H1 (cell line): Measurements from ENCODE around the gene CAPN2. TPM values are rescaled to one million over a fixed set of nuclear protein-coding genes. Genes with fewer than 3 reads are reported as not detected.

Experiments used
- CTCF ChIA-PET: fragments of 300-600 bp; sonication (Branson Sonifier 250); formaldehyde crosslinking; loops from one replicate; lab custom pipeline; 2021; ENCODE audit not compliant: partially characterized antibody; lab: Charles Lee
- POLR2A ChIA-PET: fragments of 300-600 bp; sonication (Branson Sonifier 250); formaldehyde crosslinking; loops from one replicate; lab custom pipeline; 2021; ENCODE audit warnings: inconsistent platforms; ENCODE audit not compliant: partially characterized antibody; lab: Charles Lee
- DNase-seq, 2 experiments: peaks; one replicate each; pipeline versions ENCODE4 v3.0.0 to v3.0.0-alpha.2; 2010 to 2022; ENCODE audit warnings: low spot score in 2 of 2, low read depth in 1 of 2, mixed read lengths in 1 of 2
- FAIRE-seq: peaks from 2 replicates; lab custom pipeline; 2011; peaks lifted over from hg19 to GRCh38; lab: Jason Lieb, UNC
- H2AFZ ChIP-seq: 2 replicates; pipeline ENCODE4 v1.8.1; 2012; ENCODE audit warnings: low read length, inconsistent platforms
- H2AK5ac ChIP-seq: 2 replicates; pipeline ENCODE4 v1.6.1; 2013; ENCODE audit warnings: low read depth, low read length
- H2BK120ac ChIP-seq: replicated peaks from 2 replicates; pipeline ENCODE3; 2013; ENCODE audit warnings: low read depth, low read length, inconsistent platforms
- H2BK12ac ChIP-seq: 2 replicates; pipeline ENCODE4 v1.6.1; 2013; ENCODE audit warnings: low read depth, low read length
- H2BK15ac ChIP-seq: 2 replicates; pipeline ENCODE4 v1.6.1; 2013; ENCODE audit warnings: low read length
- H2BK20ac ChIP-seq: 2 replicates; pipeline ENCODE4 v1.6.1; 2013; ENCODE audit warnings: low read length
- H2BK5ac ChIP-seq: 2 replicates; pipeline ENCODE4 v1.6.1; 2013; ENCODE audit warnings: low read depth, low read length
- H3K14ac ChIP-seq: 2 replicates; pipeline ENCODE4 v1.6.1; 2013; ENCODE audit warnings: inconsistent platforms; ENCODE audit not compliant: insufficient read length
- H3K18ac ChIP-seq: 2 replicates; pipeline ENCODE4 v1.6.1; 2013; ENCODE audit warnings: low read length; ENCODE audit errors: extremely low read depth
- H3K23ac ChIP-seq: 2 replicates; pipeline ENCODE4 v1.6.1; 2013; ENCODE audit warnings: inconsistent platforms; ENCODE audit not compliant: insufficient read length
- H3K23me2 ChIP-seq: 2 replicates; pipeline ENCODE4 v1.6.1; 2013; ENCODE audit warnings: low read depth, low read length
- H3K27ac ChIP-seq: 2 replicates; pipeline ENCODE4 v1.6.1; 2011; ENCODE audit warnings: low read depth, low read length, inconsistent platforms
- H3K27me3 ChIP-seq, 4 experiments: replicated peaks in 1 of 4; 1 replicate in 1 of 4; 2 replicates in 3 of 4; pipeline versions ENCODE4 v1.6.1 to v1.8.1; 2011 to 2013; ENCODE audit warnings: low read length in 3 of 4, mild to moderate bottlenecking in 3 of 4, inconsistent platforms in 2 of 4, mixed read lengths in 2 of 4, moderate library complexity in 1 of 4; ENCODE audit not compliant: control insufficient read depth in 3 of 4, insufficient read depth in 3 of 4; ENCODE audit errors: extremely low read depth in 1 of 4
- H3K36me3 ChIP-seq, 4 experiments: 2 replicates each; pipeline versions ENCODE4 v1.6.1 to v1.8.1; 2011 to 2013; ENCODE audit warnings: mild to moderate bottlenecking in 4 of 4, low read length in 3 of 4, moderate library complexity in 2 of 4, control low read depth in 1 of 4, inconsistent platforms in 1 of 4; ENCODE audit not compliant: insufficient read depth in 4 of 4, control insufficient read depth in 2 of 4
- H3K4ac ChIP-seq: replicated peaks from 2 replicates; pipeline ENCODE3; 2013; ENCODE audit warnings: low read length, low read depth, mixed read lengths, inconsistent platforms; ENCODE audit not compliant: insufficient read length
- H3K4me1 ChIP-seq, 4 experiments: replicated peaks in 1 of 4; 1 replicate in 1 of 4; 2 replicates in 3 of 4; pipeline versions ENCODE4 v1.6.1 to v1.8.1; 2011 to 2013; ENCODE audit warnings: low read length in 3 of 4, inconsistent platforms in 2 of 4, mixed read lengths in 1 of 4; ENCODE audit not compliant: insufficient read depth in 4 of 4, control insufficient read depth in 3 of 4
- H3K4me2 ChIP-seq, 2 experiments: 2 replicates each; pipeline versions ENCODE4 v1.6.1 to v1.8.1; 2011 to 2013; ENCODE audit warnings: low read depth in 2 of 2, low read length in 2 of 2, control low read depth in 1 of 2, inconsistent platforms in 1 of 2, mild to moderate bottlenecking in 1 of 2; ENCODE audit not compliant: insufficient read depth in 1 of 2
- H3K4me3 ChIP-seq, 4 experiments: fragments of 200-600, 300-600 bp in 1 of 4; sonication (generic), shearing (Covaris generic), sonication (Bioruptor Twin) in 1 of 4; 2 replicates each; pipeline versions ENCODE4 v1.5.1 to v1.8.1; 2011 to 2016; ENCODE audit warnings: low read length in 4 of 4, low read depth in 3 of 4, control low read depth in 2 of 4, inconsistent platforms in 2 of 4, mild to moderate bottlenecking in 2 of 4, mixed read lengths in 1 of 4, moderate library complexity in 1 of 4; ENCODE audit not compliant: insufficient read depth in 2 of 4; ENCODE audit errors: extremely low read depth in 1 of 4
- H3K56ac ChIP-seq: replicated peaks from 2 replicates; pipeline ENCODE3; 2013; ENCODE audit warnings: low read depth, mild to moderate bottlenecking, mixed read lengths, low read length, inconsistent platforms; ENCODE audit not compliant: insufficient read length
- H3K79me1 ChIP-seq: 2 replicates; pipeline ENCODE4 v1.6.1; 2013; ENCODE audit warnings: low read depth, low read length, control low read depth
- H3K79me2 ChIP-seq, 2 experiments: 2 replicates each; pipeline versions ENCODE4 v1.6.1 to v1.8.1; 2012 to 2013; ENCODE audit warnings: low read length in 2 of 2, mild to moderate bottlenecking in 2 of 2, inconsistent platforms in 1 of 2; ENCODE audit not compliant: insufficient read depth in 2 of 2, control insufficient read depth in 1 of 2
- H3K9ac ChIP-seq, 4 experiments: replicated peaks in 1 of 4; 1 replicate in 1 of 4; 2 replicates in 3 of 4; pipeline versions ENCODE4 v1.6.1 to v1.8.1; 2011 to 2013; ENCODE audit warnings: low read depth in 3 of 4, low read length in 3 of 4, control low read depth in 2 of 4, mild to moderate bottlenecking in 2 of 4, moderate library complexity in 2 of 4, inconsistent platforms in 1 of 4; ENCODE audit errors: extremely low read depth in 1 of 4
- H3K9me3 ChIP-seq, 2 experiments: 2 replicates each; pipeline versions ENCODE4 v1.6.1 to v1.8.1; 2012 to 2013; ENCODE audit warnings: mild to moderate bottlenecking in 2 of 2, moderate library complexity in 2 of 2, control low read depth in 1 of 2, inconsistent platforms in 1 of 2, low read depth in 1 of 2, low read length in 1 of 2, mixed read lengths in 1 of 2; ENCODE audit not compliant: insufficient read depth in 2 of 2
- H4K20me1 ChIP-seq, 2 experiments: replicated peaks in 1 of 2; 2 replicates each; pipeline versions ENCODE3 to v1.8.1; 2011 to 2013; ENCODE audit warnings: inconsistent platforms in 2 of 2, low read length in 2 of 2, mild to moderate bottlenecking in 1 of 2; ENCODE audit not compliant: insufficient read depth in 2 of 2, control insufficient read depth in 1 of 2
- H4K5ac ChIP-seq: 2 replicates; pipeline ENCODE4 v1.6.1; 2013; ENCODE audit warnings: low read length, low read depth, mixed read lengths, inconsistent platforms; ENCODE audit not compliant: insufficient read length
- H4K8ac ChIP-seq: 2 replicates; pipeline ENCODE4 v1.8.0; 2013; ENCODE audit warnings: mild to moderate bottlenecking, moderate library complexity, low read length, inconsistent platforms; ENCODE audit not compliant: insufficient read depth; ENCODE audit errors: extremely low read depth
- H4K91ac ChIP-seq: replicated peaks from 2 replicates; pipeline ENCODE3; 2013; ENCODE audit warnings: low read length, mixed read lengths, inconsistent platforms; ENCODE audit not compliant: insufficient read length
- ASH2L ChIP-seq: fragments of 200-600, 300-600 bp; sonication (generic); IDR thresholded peaks from one replicate; pipeline ENCODE4 v1.7.1; 2017; ENCODE audit warnings: low read length
- BACH1 ChIP-seq: IDR thresholded peaks from 2 replicates; pipeline ENCODE4 v1.6.1; 2012; ENCODE audit warnings: low read length, improper control_type of control experiment
- CBX8 ChIP-seq: fragments of 300-800, 300-1000 bp; sonication (generic); IDR thresholded peaks from 2 replicates; pipeline ENCODE4 v1.7.1; 2016; ENCODE audit warnings: low read depth, low read length, borderline replicate concordance
- CHD1 ChIP-seq: IDR thresholded peaks from 2 replicates; pipeline ENCODE4 v1.6.1; 2012; ENCODE audit warnings: low read depth, low read length, improper control_type of control experiment
- EZH2 ChIP-seq: fragments of 200-600 bp; sonication (generic); IDR thresholded peaks from 2 replicates; pipeline ENCODE4 v1.7.1; 2012; ENCODE audit warnings: low read depth, mild to moderate bottlenecking, moderate library complexity, low read length, inconsistent platforms; ENCODE audit not compliant: severe bottlenecking
- GTF2F1 ChIP-seq: IDR thresholded peaks from 2 replicates; pipeline ENCODE4 v1.6.1; 2012; ENCODE audit warnings: low read depth, low read length, improper control_type of control experiment, borderline replicate concordance
- HDAC2 ChIP-seq, 2 experiments: fragments of 300-600 bp in 1 of 2; sonication (generic) in 1 of 2; IDR thresholded peaks; 2 replicates each; pipeline ENCODE4 v1.6.1; 2011 to 2012; ENCODE audit warnings: low read depth in 2 of 2, low read length in 2 of 2, mild to moderate bottlenecking in 2 of 2, moderate library complexity in 2 of 2, borderline replicate concordance in 1 of 2, inconsistent platforms in 1 of 2
- SIX5 ChIP-seq: IDR thresholded peaks from 2 replicates; pipeline ENCODE4 v1.6.1; 2011; ENCODE audit warnings: mild to moderate bottlenecking, low read depth, low read length
- SUZ12 ChIP-seq: fragments of 200-600 bp; sonication (generic); IDR thresholded peaks from 2 replicates; pipeline ENCODE4 v1.6.1; 2012; ENCODE audit warnings: mild to moderate bottlenecking, inconsistent platforms, low read length, moderate library complexity, mixed read lengths
- TCF12 ChIP-seq: IDR thresholded peaks from 2 replicates; pipeline ENCODE4 v1.6.1; 2011; ENCODE audit warnings: low read depth, mild to moderate bottlenecking, low read length
- ZNF274 ChIP-seq: IDR thresholded peaks from 2 replicates; pipeline ENCODE4 v1.7.0; 2012; ENCODE audit warnings: low read length, borderline replicate concordance; ENCODE audit errors: extremely low read depth
- WGBS, 2 experiments: shearing (Covaris generic) in 1 of 2; methylation state at CpG; one replicate each; pipeline versions ENCODE4 v1.1.6 to v1.1.7; 2013 to 2015; ENCODE audit warnings: low lambda C conversion rate in 2 of 2, mixed read lengths in 2 of 2, inconsistent platforms in 1 of 2, low coverage in 1 of 2, missing lambda C conversion rate in 1 of 2; ENCODE audit not compliant: insufficient replicate concordance in 2 of 2, insufficient coverage in 1 of 2, insufficient read length in 1 of 2; ENCODE audit errors: extremely low coverage in 1 of 2, missing lambda C conversion rate in 1 of 2; 5-methylcytosine and 5-hydroxymethylcytosine counted together
- polyA plus RNA-seq, 7 experiments: library from polyadenylated mRNA; depleted of rRNA in 3 of 7; stranded (reverse) in 5 of 7; unstranded in 2 of 7; fragments of >200 nt in 5 of 7; fragments of 200-250 nt in 2 of 7; gene quantifications; 1 replicate in 5 of 7; 2 replicates in 1 of 7; 4 replicates in 1 of 7; pipeline versions ENCODE4 v1.2.1 to v1.2.3, GENCODE V29; 2011 to 2013; ENCODE audit warnings: missing spikeins in 2 of 7, mixed read lengths in 2 of 7
- total RNA-seq: library from RNA; stranded (reverse); fragmentation: NEBNext Ultra II Directional; extraction: Animal tissue kit (Norgen Biotek cat#: 25700); gene quantifications from 2 replicates; pipeline ENCODE4 v1.2.1, GENCODE V29; 2021
- TF ChIP-seq, protein P1 (sequence below): IDR thresholded peaks from 2 replicates; pipeline ENCODE4 v1.6.1; 2011; ENCODE audit warnings: low read length, improper control_type of control experiment

CAPN2 gene
- total and polyA plus RNA-seq, 2 of the 8 experiments (the other 6 are each of a cell fraction or from before 2014, with no cell fraction given) = 9.2 to 10.3 TPM

DNA sequence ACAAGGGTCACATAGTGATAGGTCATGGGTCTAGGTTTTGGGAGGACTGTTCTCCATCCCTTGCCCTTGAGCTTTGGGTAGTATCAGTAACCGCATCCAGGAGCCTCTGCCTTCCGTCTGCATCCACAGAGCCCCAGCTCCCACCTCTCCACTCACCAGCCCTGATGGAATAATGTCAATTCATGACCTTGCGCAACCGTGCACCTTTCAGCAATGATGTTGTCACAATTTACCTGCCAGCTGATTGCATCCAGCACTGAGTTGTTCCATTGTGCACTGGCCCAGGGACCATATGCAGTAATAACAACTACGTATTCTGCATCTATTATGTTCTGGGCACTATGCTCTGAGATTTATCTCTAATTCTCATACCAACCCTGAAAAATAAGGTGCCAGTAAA, 48.2 kb upstream of the CAPN2 start:
- Histone ChIP-seq H3K4me2 (no peak overlapping the region), H2BK120ac (no peak overlapping the region), H2AK5ac (no peak overlapping the region), H4K5ac (no peak overlapping the region), H3K23ac (no peak overlapping the region), H3K36me3 (no peaks in the 10 kb centered on the region), H4K8ac (no peak overlapping the region), H2BK5ac (no peak overlapping the region), H3K4me3 (no peak overlapping the region), H3K9ac (no peak overlapping the region), H2BK15ac (no peak overlapping the region), H3K23me2 (no peaks in the 10 kb centered on the region), H4K20me1 (no peaks in the 10 kb centered on the region), H2AFZ (no peak overlapping the region), H2BK20ac (no peak overlapping the region), H3K14ac (no peak overlapping the region), H3K79me2 (no peaks in the 10 kb centered on the region), H3K4me1 (no peaks in the 10 kb centered on the region), H3K9me3 (no peaks in the 10 kb centered on the region), H3K56ac (no peak overlapping the region), H3K27ac (no peak overlapping the region), H3K79me1 (no peaks in the 10 kb centered on the region), H4K91ac (no peak overlapping the region), H3K4ac (no peak overlapping the region), H2BK12ac (no peak overlapping the region), H3K18ac (no peak overlapping the region), H3K27me3 (no peaks in the 10 kb centered on the region)
- ChIA-PET CTCF (interaction anchor here (0.6 to 4.5 kb wide), 10 partner anchors 9 to 530 kb away, joined by 3 to 17 read pairs (median 6); no protein-coding TSS in a partner anchor), POLR2A (no interaction called here)
- no peak for TF ChIP-seq GTF2F1
- TF ChIP-seq ZNF274 = no peak
- no peak for TF ChIP-seq SIX5
- no peak for TF ChIP-seq SUZ12
- TF ChIP-seq HDAC2 (IDR thresholded peaks at IDR 0.05; ENCODE audit: borderline replicate concordance in 1 of 2, low read depth in 2 of 2, low read length in 2 of 2) = no peak
- TF ChIP-seq CBX8 = no peak
- TF ChIP-seq, protein P1, sequence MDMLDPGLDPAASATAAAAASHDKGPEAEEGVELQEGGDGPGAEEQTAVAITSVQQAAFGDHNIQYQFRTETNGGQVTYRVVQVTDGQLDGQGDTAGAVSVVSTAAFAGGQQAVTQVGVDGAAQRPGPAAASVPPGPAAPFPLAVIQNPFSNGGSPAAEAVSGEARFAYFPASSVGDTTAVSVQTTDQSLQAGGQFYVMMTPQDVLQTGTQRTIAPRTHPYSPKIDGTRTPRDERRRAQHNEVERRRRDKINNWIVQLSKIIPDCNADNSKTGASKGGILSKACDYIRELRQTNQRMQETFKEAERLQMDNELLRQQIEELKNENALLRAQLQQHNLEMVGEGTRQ = no peak
- TF ChIP-seq EZH2 = no peak
- TF ChIP-seq TCF12 = no peak
- TF ChIP-seq BACH1 = no peak
- no peak for TF ChIP-seq ASH2L
- TF ChIP-seq CHD1 = no peak
- DNase-seq (no peak), FAIRE-seq (no peak)
- 72% methylated on average over 5 of the region's 5 CpGs; no CpG with 5 or more reads in 1 of the 2 experiments for WGBS, 2 experiments
